TTC549 (cell line): ENCODE measurements around the gene ELP4.

Source experiments
- FAIRE-seq: peaks from 2 replicates; lab custom pipeline; 2012; peaks lifted over from hg19 to GRCh38; lab: Jason Lieb, UNC

The ELP4 gene

GRCh38 chr11:31780078-31780477 lies 270.5 kb downstream of the ELP4 start:
- no peak for FAIRE-seq

- no peak for FAIRE-seq
Measured at GRCh38 chr11:31780480-31780971, 271.0 kb downstream of the ELP4 start.

- no peak for FAIRE-seq
Measured at GRCh38 chr11:31782257-31782656, 272.7 kb downstream of the ELP4 start.

GRCh38 chr11:31783252-31783651 lies 273.7 kb downstream of the ELP4 start:
- FAIRE-seq: no peak

- no peak for FAIRE-seq
Measured at GRCh38 chr11:31784611-31785010, 275.0 kb downstream of the ELP4 start.

- FAIRE-seq: no peak
Measured at GRCh38 chr11:31786996-31787685, 277.6 kb downstream of the ELP4 start.

GRCh38 chr11:31788085-31788484 lies 278.5 kb downstream of the ELP4 start:
- FAIRE-seq: no peak

GRCh38 chr11:31790649-31791048 lies 281.1 kb downstream of the ELP4 start:
- no peak for FAIRE-seq

- no peak for FAIRE-seq
Measured at GRCh38 chr11:31792036-31792435, 282.5 kb downstream of the ELP4 start.

GRCh38 chr11:31792456-31792855 lies 282.9 kb downstream of the ELP4 start:
- no peak for FAIRE-seq

- no peak for FAIRE-seq
Measured at GRCh38 chr11:31793264-31793663, 283.7 kb downstream of the ELP4 start.

- no peak for FAIRE-seq
Measured at GRCh38 chr11:31794548-31794947, 285.0 kb downstream of the ELP4 start.

GRCh38 chr11:31795706-31796498 lies 286.3 kb downstream of the ELP4 start:
- no peak for FAIRE-seq

- no peak for FAIRE-seq
Measured at GRCh38 chr11:31796499-31797189, 287.1 kb downstream of the ELP4 start.

- no peak for FAIRE-seq
Measured at GRCh38 chr11:31797190-31798056, 287.9 kb downstream of the ELP4 start.

GRCh38 chr11:31798057-31798553 lies 288.5 kb downstream of the ELP4 start:
- FAIRE-seq: no peak

GRCh38 chr11:31798554-31799434 lies 289.2 kb downstream of the ELP4 start:
- FAIRE-seq: no peak

GRCh38 chr11:31799435-31800397 lies 290.1 kb downstream of the ELP4 start:
- no peak for FAIRE-seq

- no peak for FAIRE-seq
Measured at GRCh38 chr11:31800398-31801265, 291.1 kb downstream of the ELP4 start.
